HepG2 (cell line): ENCODE measurements around the gene GLRX5. TPM values are rescaled to one million over a fixed set of nuclear protein-coding genes. Genes with fewer than 3 reads are reported as not detected.

Source experiments
- CENPT ChIP-seq: sonication (generic); formaldehyde crosslinking; IDR thresholded peaks from 2 replicates; pipeline ENCODE4 v1.8.0; 2022; ENCODE audit warnings: low read depth, mild to moderate bottlenecking, moderate library complexity, missing genetic modification reagents
- ISX ChIP-seq: sonication (generic); formaldehyde crosslinking; conservative IDR thresholded peaks from 2 replicates; pipeline ENCODE4 v1.5.0; 2020; ENCODE audit warnings: missing genetic modification reagents
- KDM3A ChIP-seq: IDR thresholded peaks from 2 replicates; pipeline ENCODE4 v1.6.1; 2018; ENCODE audit warnings: low read depth, missing compliant biosample characterization
- TEAD3 ChIP-seq: optimal IDR thresholded peaks from 2 replicates; pipeline ENCODE3; 2016; ENCODE audit warnings: borderline replicate concordance
- ZSCAN29 ChIP-seq: sonication (generic); formaldehyde crosslinking; conservative IDR thresholded peaks from 2 replicates; pipeline ENCODE4 v1.4.0; 2020; ENCODE audit warnings: mild to moderate bottlenecking, missing genetic modification reagents
- polyA plus RNA-seq, 8 experiments: library from polyadenylated mRNA; depleted of rRNA in 3 of 8; stranded (reverse) in 7 of 8; unstranded in 1 of 8; fragments of >200 nt; fragmentation: Illumina TruSeq in 4 of 8; extraction: Trizol in 4 of 8; gene quantifications; 2 replicates each; pipeline versions ENCODE4 v1.2.1 to v1.2.3, GENCODE V29; 2011 to 2016; ENCODE audit warnings: low read depth in 4 of 8, missing spikeins in 1 of 8, mixed read lengths in 1 of 8; ENCODE audit not compliant: insufficient read depth in 1 of 8
- total RNA-seq, 5 experiments: library from RNA; depleted of rRNA; stranded (reverse); fragments of >200 nt; fragmentation: Illumina TruSeq; extraction: Trizol; gene quantifications; 2 replicates each; pipeline ENCODE4 v1.2.3, GENCODE V29; 2016; ENCODE audit warnings: low read depth in 1 of 5
- TF ChIP-seq, protein P1 (sequence below): sonication (generic); formaldehyde crosslinking; IDR thresholded peaks from 2 replicates; pipeline ENCODE4 v1.4.0; 2020; ENCODE audit warnings: missing genetic modification reagents
- TF ChIP-seq, protein P2 (sequence below), 2 experiments: fragments of 450-650 bp in 1 of 2; sonication (generic) in 1 of 2; formaldehyde crosslinking in 1 of 2; IDR thresholded peaks; 2 replicates each; pipeline versions ENCODE4 v1.6.1 to v1.8.0; 2016 to 2022; ENCODE audit warnings: antibody characterized with exemption in 1 of 2, mild to moderate bottlenecking in 1 of 2, missing genetic modification reagents in 1 of 2
- TF ChIP-seq, protein P3 (sequence below): sonication (generic); formaldehyde crosslinking; conservative IDR thresholded peaks from 2 replicates; pipeline ENCODE4 v1.4.0; 2020; ENCODE audit warnings: mild to moderate bottlenecking, missing genetic modification reagents, moderate library complexity
- TF ChIP-seq, protein P4 (sequence below): sonication (generic); formaldehyde crosslinking; IDR thresholded peaks from 2 replicates; pipeline ENCODE4 v1.4.0; 2020; ENCODE audit warnings: missing genetic modification reagents, low read depth, mild to moderate bottlenecking, borderline replicate concordance
- TF ChIP-seq, protein P5 (sequence below): IDR thresholded peaks from 2 replicates; pipeline ENCODE4 v1.6.1; 2012; ENCODE audit warnings: inconsistent platforms

Gene GLRX5
- total and polyA plus RNA-seq, 2 of the 13 experiments (the other 11 are each of a cell fraction or from before 2014, with no cell fraction given): 122 to 146 TPM

DNA sequence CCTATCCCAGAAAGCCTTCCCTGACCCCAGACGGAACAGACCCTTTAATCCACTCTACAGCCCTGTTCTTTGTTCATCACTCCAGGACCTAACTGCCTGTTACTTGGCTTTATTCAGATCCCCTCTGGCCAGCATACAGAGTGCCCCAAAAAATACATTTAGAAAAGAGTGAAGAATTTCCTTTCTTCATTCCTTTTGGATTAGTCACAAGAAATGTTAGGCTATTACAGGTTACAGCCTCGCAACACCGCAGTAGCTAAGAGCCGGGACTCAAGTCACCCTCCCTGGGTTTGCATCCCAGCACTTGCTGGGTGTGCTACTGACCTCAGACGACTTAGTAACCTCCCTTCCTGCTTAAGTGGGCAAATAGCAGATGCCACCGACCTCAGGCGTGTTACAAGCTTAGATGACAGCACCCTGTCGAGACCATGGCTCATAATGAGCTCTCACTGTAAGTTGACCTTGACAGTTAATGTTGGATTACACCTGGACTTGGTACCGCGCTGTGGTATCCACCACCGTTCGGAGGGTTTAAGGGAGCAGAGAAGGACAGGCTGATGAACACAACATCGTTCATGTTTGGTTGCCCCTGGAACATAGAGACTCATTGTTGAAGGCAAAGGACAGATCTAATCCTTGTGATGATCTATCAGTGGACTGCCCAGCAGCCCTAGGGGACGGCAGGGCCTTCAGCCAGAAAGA is 12.9 kb downstream of the GLRX5 start (continued):
- TF ChIP-seq, protein P1, sequence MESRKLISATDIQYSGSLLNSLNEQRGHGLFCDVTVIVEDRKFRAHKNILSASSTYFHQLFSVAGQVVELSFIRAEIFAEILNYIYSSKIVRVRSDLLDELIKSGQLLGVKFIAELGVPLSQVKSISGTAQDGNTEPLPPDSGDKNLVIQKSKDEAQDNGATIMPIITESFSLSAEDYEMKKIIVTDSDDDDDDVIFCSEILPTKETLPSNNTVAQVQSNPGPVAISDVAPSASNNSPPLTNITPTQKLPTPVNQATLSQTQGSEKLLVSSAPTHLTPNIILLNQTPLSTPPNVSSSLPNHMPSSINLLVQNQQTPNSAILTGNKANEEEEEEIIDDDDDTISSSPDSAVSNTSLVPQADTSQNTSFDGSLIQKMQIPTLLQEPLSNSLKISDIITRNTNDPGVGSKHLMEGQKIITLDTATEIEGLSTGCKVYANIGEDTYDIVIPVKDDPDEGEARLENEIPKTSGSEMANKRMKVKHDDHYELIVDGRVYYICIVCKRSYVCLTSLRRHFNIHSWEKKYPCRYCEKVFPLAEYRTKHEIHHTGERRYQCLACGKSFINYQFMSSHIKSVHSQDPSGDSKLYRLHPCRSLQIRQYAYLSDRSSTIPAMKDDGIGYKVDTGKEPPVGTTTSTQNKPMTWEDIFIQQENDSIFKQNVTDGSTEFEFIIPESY (CRISPR knock-in tag): peak; percentile 61; the same call in 1 of the 2 replicates
- TF ChIP-seq, protein P2, sequence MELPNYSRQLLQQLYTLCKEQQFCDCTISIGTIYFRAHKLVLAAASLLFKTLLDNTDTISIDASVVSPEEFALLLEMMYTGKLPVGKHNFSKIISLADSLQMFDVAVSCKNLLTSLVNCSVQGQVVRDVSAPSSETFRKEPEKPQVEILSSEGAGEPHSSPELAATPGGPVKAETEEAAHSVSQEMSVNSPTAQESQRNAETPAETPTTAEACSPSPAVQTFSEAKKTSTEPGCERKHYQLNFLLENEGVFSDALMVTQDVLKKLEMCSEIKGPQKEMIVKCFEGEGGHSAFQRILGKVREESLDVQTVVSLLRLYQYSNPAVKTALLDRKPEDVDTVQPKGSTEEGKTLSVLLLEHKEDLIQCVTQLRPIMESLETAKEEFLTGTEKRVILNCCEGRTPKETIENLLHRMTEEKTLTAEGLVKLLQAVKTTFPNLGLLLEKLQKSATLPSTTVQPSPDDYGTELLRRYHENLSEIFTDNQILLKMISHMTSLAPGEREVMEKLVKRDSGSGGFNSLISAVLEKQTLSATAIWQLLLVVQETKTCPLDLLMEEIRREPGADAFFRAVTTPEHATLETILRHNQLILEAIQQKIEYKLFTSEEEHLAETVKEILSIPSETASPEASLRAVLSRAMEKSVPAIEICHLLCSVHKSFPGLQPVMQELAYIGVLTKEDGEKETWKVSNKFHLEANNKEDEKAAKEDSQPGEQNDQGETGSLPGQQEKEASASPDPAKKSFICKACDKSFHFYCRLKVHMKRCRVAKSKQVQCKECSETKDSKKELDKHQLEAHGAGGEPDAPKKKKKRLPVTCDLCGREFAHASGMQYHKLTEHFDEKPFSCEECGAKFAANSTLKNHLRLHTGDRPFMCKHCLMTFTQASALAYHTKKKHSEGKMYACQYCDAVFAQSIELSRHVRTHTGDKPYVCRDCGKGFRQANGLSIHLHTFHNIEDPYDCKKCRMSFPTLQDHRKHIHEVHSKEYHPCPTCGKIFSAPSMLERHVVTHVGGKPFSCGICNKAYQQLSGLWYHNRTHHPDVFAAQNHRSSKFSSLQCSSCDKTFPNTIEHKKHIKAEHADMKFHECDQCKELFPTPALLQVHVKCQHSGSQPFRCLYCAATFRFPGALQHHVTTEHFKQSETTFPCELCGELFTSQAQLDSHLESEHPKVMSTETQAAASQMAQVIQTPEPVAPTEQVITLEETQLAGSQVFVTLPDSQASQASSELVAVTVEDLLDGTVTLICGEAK (IDR thresholded peaks at IDR 0.05): no peak
- TF ChIP-seq, protein P2 (CRISPR knock-in tag; IDR thresholded peaks at IDR 0.05): 0 out of 2 replicates have a peak, but pooled peaks have one; percentile 62
- TF ChIP-seq, protein P3, sequence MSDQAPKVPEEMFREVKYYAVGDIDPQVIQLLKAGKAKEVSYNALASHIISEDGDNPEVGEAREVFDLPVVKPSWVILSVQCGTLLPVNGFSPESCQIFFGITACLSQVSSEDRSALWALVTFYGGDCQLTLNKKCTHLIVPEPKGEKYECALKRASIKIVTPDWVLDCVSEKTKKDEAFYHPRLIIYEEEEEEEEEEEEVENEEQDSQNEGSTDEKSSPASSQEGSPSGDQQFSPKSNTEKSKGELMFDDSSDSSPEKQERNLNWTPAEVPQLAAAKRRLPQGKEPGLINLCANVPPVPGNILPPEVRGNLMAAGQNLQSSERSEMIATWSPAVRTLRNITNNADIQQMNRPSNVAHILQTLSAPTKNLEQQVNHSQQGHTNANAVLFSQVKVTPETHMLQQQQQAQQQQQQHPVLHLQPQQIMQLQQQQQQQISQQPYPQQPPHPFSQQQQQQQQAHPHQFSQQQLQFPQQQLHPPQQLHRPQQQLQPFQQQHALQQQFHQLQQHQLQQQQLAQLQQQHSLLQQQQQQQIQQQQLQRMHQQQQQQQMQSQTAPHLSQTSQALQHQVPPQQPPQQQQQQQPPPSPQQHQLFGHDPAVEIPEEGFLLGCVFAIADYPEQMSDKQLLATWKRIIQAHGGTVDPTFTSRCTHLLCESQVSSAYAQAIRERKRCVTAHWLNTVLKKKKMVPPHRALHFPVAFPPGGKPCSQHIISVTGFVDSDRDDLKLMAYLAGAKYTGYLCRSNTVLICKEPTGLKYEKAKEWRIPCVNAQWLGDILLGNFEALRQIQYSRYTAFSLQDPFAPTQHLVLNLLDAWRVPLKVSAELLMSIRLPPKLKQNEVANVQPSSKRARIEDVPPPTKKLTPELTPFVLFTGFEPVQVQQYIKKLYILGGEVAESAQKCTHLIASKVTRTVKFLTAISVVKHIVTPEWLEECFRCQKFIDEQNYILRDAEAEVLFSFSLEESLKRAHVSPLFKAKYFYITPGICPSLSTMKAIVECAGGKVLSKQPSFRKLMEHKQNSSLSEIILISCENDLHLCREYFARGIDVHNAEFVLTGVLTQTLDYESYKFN (CRISPR knock-in tag): peak; percentile 85
- TF ChIP-seq CENPT (no peak), TEAD3 (peak; percentile 79), ZSCAN29 (CRISPR knock-in tag) (peak; percentile 42; the same call in 1 of the 2 replicates), ISX (CRISPR knock-in tag) (no peak), KDM3A (CRISPR knock-in tag) (no peak)
- TF ChIP-seq, protein P4, sequence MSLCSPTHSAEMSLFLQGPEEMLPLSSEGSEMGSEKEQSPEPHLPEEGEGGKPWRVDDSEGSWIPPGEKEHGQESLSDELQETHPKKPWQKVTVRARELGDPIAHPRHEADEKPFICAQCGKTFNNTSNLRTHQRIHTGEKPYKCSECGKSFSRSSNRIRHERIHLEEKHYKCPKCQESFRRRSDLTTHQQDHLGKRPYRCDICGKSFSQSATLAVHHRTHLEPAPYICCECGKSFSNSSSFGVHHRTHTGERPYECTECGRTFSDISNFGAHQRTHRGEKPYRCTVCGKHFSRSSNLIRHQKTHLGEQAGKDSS: no peak
- TF ChIP-seq, protein P5, sequence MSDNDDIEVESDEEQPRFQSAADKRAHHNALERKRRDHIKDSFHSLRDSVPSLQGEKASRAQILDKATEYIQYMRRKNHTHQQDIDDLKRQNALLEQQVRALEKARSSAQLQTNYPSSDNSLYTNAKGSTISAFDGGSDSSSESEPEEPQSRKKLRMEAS: 0 out of 2 replicates have a peak, but pooled peaks have one; percentile 31
